Right lobe of liver (tissue), 4 donors: ENCODE measurements around the gene EGF.

Source experiments
- POLR2A ChIP-seq: fragments of 450-650 bp; IDR thresholded peaks from one replicate; pipeline ENCODE4 v1.6.1; 2017; ENCODE audit warnings: antibody characterized with exemption, mild to moderate bottlenecking
- TF ChIP-seq, protein P1 (sequence below), 4 donors: fragments of 200-600 bp in 3 of 4; fragments of 450-650 bp in 1 of 4; IDR thresholded peaks; one replicate each; pipeline versions ENCODE4 v1.5.1 to v1.8.0; 2016 to 2022; ENCODE audit warnings: antibody characterized with exemption in 4 of 4, mild to moderate bottlenecking in 2 of 4
- donor health status: DM: no; HTN: no; CAD: no.
- donor health status: DM: no; HTN: no; CAD: no.
- donor health status: DM: no; HTN: yes; CAD: no.

DNA sequence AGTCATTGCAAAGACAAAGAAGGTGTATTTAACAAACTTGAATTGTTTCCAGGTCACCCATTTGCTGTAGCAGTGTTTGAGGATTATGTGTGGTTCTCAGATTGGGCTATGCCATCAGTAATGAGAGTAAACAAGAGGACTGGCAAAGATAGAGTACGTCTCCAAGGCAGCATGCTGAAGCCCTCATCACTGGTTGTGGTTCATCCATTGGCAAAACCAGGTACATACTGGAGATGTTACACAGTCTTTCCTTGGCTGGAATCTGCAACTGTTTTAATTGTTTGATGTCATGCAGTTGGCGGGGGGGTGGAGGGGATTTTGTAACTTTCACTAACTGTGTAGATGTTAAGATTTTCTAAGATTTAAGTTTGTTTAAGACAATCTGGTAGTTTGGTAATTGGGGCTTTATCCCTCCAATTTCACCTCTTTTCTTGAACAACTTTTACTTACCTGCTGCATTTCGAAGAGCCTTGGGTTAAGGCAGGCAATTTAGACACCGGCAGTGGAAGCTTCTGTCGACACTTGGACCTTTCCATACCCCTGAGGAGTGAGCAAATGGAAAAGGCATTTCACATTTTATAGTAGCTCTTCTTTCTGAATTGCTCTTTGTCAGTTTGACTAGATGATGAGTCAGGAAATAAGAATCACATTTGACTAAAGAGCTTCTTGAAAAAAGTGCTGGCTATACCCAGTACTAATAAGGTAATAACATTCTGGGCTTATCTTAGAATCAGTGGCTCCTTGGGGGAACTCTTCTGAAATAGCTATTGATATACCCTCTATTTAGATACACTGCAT, 67.4 kb downstream of the EGF start:
- TF ChIP-seq, protein P1, sequence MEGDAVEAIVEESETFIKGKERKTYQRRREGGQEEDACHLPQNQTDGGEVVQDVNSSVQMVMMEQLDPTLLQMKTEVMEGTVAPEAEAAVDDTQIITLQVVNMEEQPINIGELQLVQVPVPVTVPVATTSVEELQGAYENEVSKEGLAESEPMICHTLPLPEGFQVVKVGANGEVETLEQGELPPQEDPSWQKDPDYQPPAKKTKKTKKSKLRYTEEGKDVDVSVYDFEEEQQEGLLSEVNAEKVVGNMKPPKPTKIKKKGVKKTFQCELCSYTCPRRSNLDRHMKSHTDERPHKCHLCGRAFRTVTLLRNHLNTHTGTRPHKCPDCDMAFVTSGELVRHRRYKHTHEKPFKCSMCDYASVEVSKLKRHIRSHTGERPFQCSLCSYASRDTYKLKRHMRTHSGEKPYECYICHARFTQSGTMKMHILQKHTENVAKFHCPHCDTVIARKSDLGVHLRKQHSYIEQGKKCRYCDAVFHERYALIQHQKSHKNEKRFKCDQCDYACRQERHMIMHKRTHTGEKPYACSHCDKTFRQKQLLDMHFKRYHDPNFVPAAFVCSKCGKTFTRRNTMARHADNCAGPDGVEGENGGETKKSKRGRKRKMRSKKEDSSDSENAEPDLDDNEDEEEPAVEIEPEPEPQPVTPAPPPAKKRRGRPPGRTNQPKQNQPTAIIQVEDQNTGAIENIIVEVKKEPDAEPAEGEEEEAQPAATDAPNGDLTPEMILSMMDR (IDR thresholded peaks at IDR 0.05): no peak
- TF ChIP-seq POLR2A: no peak
